Transverse colon (tissue), 4 donors: ENCODE measurements around the gene SRPX2. TPM values are rescaled to one million over a fixed set of nuclear protein-coding genes. Genes with fewer than 3 reads are reported as not detected.

Experiments
- DNase-seq: peaks from one replicate; pipeline ENCODE4 v3.0.0-alpha.2; 2019
- H3K27ac ChIP-seq, 4 donors: fragments of 200-600 bp; sonication (generic); 2 replicates each; pipeline ENCODE4 v1.5.1; 2016 to 2018; ENCODE audit warnings: inconsistent platforms in 4 of 4
- H3K27me3 ChIP-seq: fragments of 200-600 bp; sonication (generic); 2 replicates; pipeline ENCODE4 v1.5.1; 2017; ENCODE audit warnings: inconsistent platforms
- H3K36me3 ChIP-seq, 4 donors: fragments of 200-600 bp; sonication (generic); 2 replicates each; pipeline ENCODE4 v1.5.1; 2017 to 2019; ENCODE audit warnings: inconsistent platforms in 4 of 4
- H3K4me1 ChIP-seq, 4 donors: fragments of 200-600 bp; sonication (generic); 2 replicates each; pipeline ENCODE4 v1.5.1; 2017 to 2020; ENCODE audit warnings: inconsistent platforms in 4 of 4
- H3K4me3 ChIP-seq, 4 donors: fragments of 200-600 bp; sonication (generic); 1 replicate in 1 of 4; 2 replicates in 3 of 4; pipeline versions ENCODE4 v1.5.1 to v1.6.1; 2017 to 2019; ENCODE audit warnings: inconsistent platforms in 4 of 4
- H3K9me3 ChIP-seq, 2 donors: fragments of 200-600 bp; sonication (generic); 2 replicates each; pipeline ENCODE4 v1.5.1; 2017 to 2019; ENCODE audit warnings: inconsistent platforms in 2 of 2
- CTCF ChIP-seq, 5 experiments: fragments of 200-600 bp in 3 of 5; fragments of 450-650 bp in 2 of 5; sonication (generic) in 3 of 5; IDR thresholded peaks; 1 replicate in 2 of 5; 2 replicates in 3 of 5; pipeline ENCODE4 v1.5.1; 2016 to 2017; ENCODE audit warnings: antibody characterized with exemption in 5 of 5, inconsistent platforms in 3 of 5, mild to moderate bottlenecking in 2 of 5, moderate library complexity in 1 of 5
- EP300 ChIP-seq: sonication (generic); formaldehyde crosslinking; IDR thresholded peaks from one replicate; pipeline ENCODE4 v1.6.1; 2017; ENCODE audit warnings: antibody characterized with exemption, low read depth
- POLR2A ChIP-seq: fragments of 450-650 bp; IDR thresholded peaks from one replicate; pipeline ENCODE4 v1.6.1; 2016; ENCODE audit warnings: antibody characterized with exemption, mild to moderate bottlenecking, moderate library complexity
- POLR2AphosphoS5 ChIP-seq, 3 donors: sonication (generic); formaldehyde crosslinking; IDR thresholded peaks; one replicate each; pipeline ENCODE4 v1.6.1; 2016; ENCODE audit warnings: antibody characterized with exemption in 3 of 3
- WGBS, 2 donors: methylation state at CpG; one replicate each; pipeline ENCODE4 v1.1.5; 2018; ENCODE audit warnings: low coverage in 1 of 2; 5-methylcytosine and 5-hydroxymethylcytosine counted together
- in situ Hi-C, 4 donors: fragments of 200-750 bp; cut with MboI; loops; one replicate each; pipeline versions ENCODE4 v1.15.0 to v1.15.1; 2017; ENCODE audit warnings: low sequenced_read_pairs in 3 of 4, low pct_ligation_motif_present in 1 of 4, low pct_unique_long_range_greater_than_20kb in 1 of 4
- intact Hi-C: fragments of 100-400 bp; cut with DNase I; formaldehyde crosslinking; loops from one replicate; pipeline ENCODE4 v1.15.1; 2023; ENCODE audit warnings: low total_unique reads
- total RNA-seq, 4 donors: library from RNA; depleted of rRNA; stranded (reverse); fragments of >200 nt; gene quantifications; one replicate each; pipeline ENCODE4 v1.1.0, GENCODE V29; 2016

The SRPX2 gene
- total RNA-seq, 4 donors from 2014 or later = 9.3 to 72.2 (median 13.1) TPM

GRCh38 chrX:100696699-100697351, 52.8 kb downstream of the SRPX2 start:
- H3K27me3 ChIP-seq = no peaks in the 10 kb centered on the region
- no peak for DNase-seq
- TF ChIP-seq EP300 (no peak), CTCF (IDR thresholded peaks at IDR 0.05) (no peak), POLR2AphosphoS5 (IDR thresholded peaks at IDR 0.05) (no peak), POLR2A (no peak)
- intact Hi-C loops (no loop called here), in situ Hi-C loops (no loop called here)
- WGBS, 2 donors = 76 to 83% methylated on average over 2 to 3 of the region's 3 CpGs
- no peaks in the 10 kb centered on the region for H3K4me1 ChIP-seq
- no peaks in the 10 kb centered on the region for H3K9me3 ChIP-seq
- no peak overlapping the region for H3K4me3 ChIP-seq
- H3K27ac ChIP-seq = no peak overlapping the region
- H3K36me3 ChIP-seq = no peaks in the 10 kb centered on the region

GRCh38 chrX:100698551-100698950, 54.6 kb downstream of the SRPX2 start:
- H3K4me3 ChIP-seq = no peak overlapping the region
- no peaks in the 10 kb centered on the region for H3K4me1 ChIP-seq
- H3K9me3 ChIP-seq = no peaks in the 10 kb centered on the region
- TF ChIP-seq POLR2AphosphoS5 (IDR thresholded peaks at IDR 0.05) = no peak
- TF ChIP-seq EP300 = no peak
- TF ChIP-seq POLR2A = no peak
- TF ChIP-seq CTCF (IDR thresholded peaks at IDR 0.05) = no peak
- H3K27ac ChIP-seq = no peak overlapping the region
- in situ Hi-C loops = no loop called here
- DNase-seq = no peak
- H3K36me3 ChIP-seq = no peaks in the 10 kb centered on the region
- H3K27me3 ChIP-seq = no peaks in the 10 kb centered on the region
- intact Hi-C loops = no loop called here

GRCh38 chrX:100700809-100701208, 56.8 kb downstream of the SRPX2 start:
- no peak for DNase-seq
- TF ChIP-seq EP300 (no peak), POLR2A (no peak), POLR2AphosphoS5 (IDR thresholded peaks at IDR 0.05) (no peak), CTCF (IDR thresholded peaks at IDR 0.05) (no peak)
- in situ Hi-C loops = no loop called here
- 80 to 100% methylated on average over 1 of the region's 1 CpG for WGBS, 2 donors
- no peaks in the 10 kb centered on the region for H3K4me1 ChIP-seq
- intact Hi-C loops = no loop called here
- H3K4me3 ChIP-seq = no peak overlapping the region
- H3K27me3 ChIP-seq = no peaks in the 10 kb centered on the region
- H3K9me3 ChIP-seq = no peaks in the 10 kb centered on the region
- H3K27ac ChIP-seq = no peak overlapping the region
- no peaks in the 10 kb centered on the region for H3K36me3 ChIP-seq

GRCh38 chrX:100704581-100705203, 60.7 kb downstream of the SRPX2 start:
- H3K36me3 ChIP-seq = no peaks in the 10 kb centered on the region
- intact Hi-C loops = no loop called here
- no peak for DNase-seq
- H3K4me3 ChIP-seq = no peak overlapping the region
- TF ChIP-seq POLR2AphosphoS5 (IDR thresholded peaks at IDR 0.05) (no peak), EP300 (no peak), POLR2A (no peak), CTCF (IDR thresholded peaks at IDR 0.05) (no peak)
- no peaks in the 10 kb centered on the region for H3K9me3 ChIP-seq
- 32 to 80% methylated on average over 1 to 3 of the region's 3 CpGs for WGBS, 2 donors
- no peaks in the 10 kb centered on the region for H3K4me1 ChIP-seq
- peak overlapping the region in 1 of 4 donors; percentile 26 for H3K27ac ChIP-seq
- in situ Hi-C loops = no loop called here
- H3K27me3 ChIP-seq = no peaks in the 10 kb centered on the region
